OCI-LY3 (cell line): Measurements from ENCODE around the gene ZBTB16.

Source experiments
- H2AFZ ChIP-seq: fragments of 200-600, 300-600 bp; shearing (Covaris generic); 2 replicates; pipeline ENCODE4 v1.6.0; 2014; ENCODE audit warnings: antibody characterized with exemption, low read depth, low read length
- H3K27ac ChIP-seq: fragments of 200-600, 300-600 bp; sonication (generic); 2 replicates; pipeline ENCODE4 v1.5.1; 2014; ENCODE audit warnings: mild to moderate bottlenecking, low read length, moderate library complexity, mixed read lengths
- H3K27me3 ChIP-seq: fragments of 200-600, 300-600 bp; sonication (generic); 2 replicates; pipeline ENCODE4 v1.6.1; 2014; ENCODE audit warnings: low read depth, low read length, mixed read lengths
- H3K36me3 ChIP-seq: fragments of 200-600, 300-600 bp; sonication (generic); replicated peaks from 2 replicates; pipeline ENCODE3; 2014; ENCODE audit warnings: low read depth, low read length, mixed read lengths
- H3K4me1 ChIP-seq: fragments of 300-600, 200-600 bp; sonication (generic); 2 replicates; pipeline ENCODE4 v1.6.1; 2014; ENCODE audit warnings: low read length, mixed read lengths
- H3K4me2 ChIP-seq: fragments of 200-600, 300-600 bp; sonication (generic); 2 replicates; pipeline ENCODE4 v1.6.1; 2014; ENCODE audit warnings: low read length, mixed read lengths
- H3K4me3 ChIP-seq: fragments of 300-600, 200-600 bp; sonication (generic); 2 replicates; pipeline ENCODE4 v1.5.1; 2014; ENCODE audit warnings: antibody characterized with exemption, mild to moderate bottlenecking, low read length, moderate library complexity
- H3K79me2 ChIP-seq: fragments of 300-600, 200-600 bp; shearing (Covaris generic); 2 replicates; pipeline ENCODE4 v1.6.1; 2014; ENCODE audit warnings: mild to moderate bottlenecking, low read length, mixed read lengths
- H3K9ac ChIP-seq: fragments of 300-600, 200-600 bp; shearing (Covaris generic); 2 replicates; pipeline ENCODE4 v1.6.0; 2014; ENCODE audit warnings: mild to moderate bottlenecking, low read length, moderate library complexity
- H3K9me3 ChIP-seq: fragments of 200-600, 300-600 bp; shearing (Covaris generic); 2 replicates; pipeline ENCODE4 v1.6.1; 2014; ENCODE audit warnings: low read length, mixed read lengths; ENCODE audit not compliant: insufficient read depth
- H4K20me1 ChIP-seq: fragments of 200-600, 300-600 bp; sonication (generic); 2 replicates; pipeline ENCODE4 v1.6.1; 2016; ENCODE audit warnings: low read length, mixed read lengths; ENCODE audit not compliant: insufficient read depth
- CTCF ChIP-seq: fragments of 200-600, 300-600 bp; sonication (generic); IDR thresholded peaks from 2 replicates; pipeline ENCODE4 v1.5.1; 2014; ENCODE audit warnings: antibody characterized with exemption, low read length, low read depth
- EZH2phosphoT487 ChIP-seq: fragments of 200-600 bp; shearing (Covaris generic); IDR thresholded peaks from 2 replicates; pipeline ENCODE4 v1.6.1; 2018; ENCODE audit warnings: antibody characterized with exemption, mixed run types, low read depth

The ZBTB16 gene

GRCh38 chr11:114181752-114182151 lies 122.2 kb downstream of the ZBTB16 start:
- no peak overlapping the region for H3K9ac ChIP-seq
- TF ChIP-seq CTCF, result no peak
- no peaks in the 10 kb centered on the region for H3K79me2 ChIP-seq
- no peaks in the 10 kb centered on the region for H3K9me3 ChIP-seq
- no peak overlapping the region for H3K27ac ChIP-seq
- H4K20me1 ChIP-seq, result no peaks in the 10 kb centered on the region
- no peak overlapping the region for H2AFZ ChIP-seq
- H3K27me3 ChIP-seq, result peaks cover 34% of the 10 kb centered on the region
- H3K4me1 ChIP-seq, result no peaks in the 10 kb centered on the region
- H3K36me3 ChIP-seq, result no peaks in the 10 kb centered on the region
- no peak overlapping the region for H3K4me2 ChIP-seq
- H3K4me3 ChIP-seq, result no peak overlapping the region

- Histone ChIP-seq H3K79me2 (no peaks in the 10 kb centered on the region), H3K27ac (no peak overlapping the region), H3K9ac (no peak overlapping the region), H2AFZ (no peak overlapping the region), H4K20me1 (no peaks in the 10 kb centered on the region), H3K4me3 (no peak overlapping the region), H3K27me3 (peaks cover 34% of the 10 kb centered on the region), H3K4me1 (no peaks in the 10 kb centered on the region), H3K4me2 (no peak overlapping the region), H3K36me3 (no peaks in the 10 kb centered on the region), H3K9me3 (no peaks in the 10 kb centered on the region)
- no peak for TF ChIP-seq CTCF
- TF ChIP-seq EZH2phosphoT487, result no peak
Observed at GRCh38 chr11:114182471-114183043, 123.0 kb downstream of the ZBTB16 start.

GRCh38 chr11:114183044-114183511 lies 123.6 kb downstream of the ZBTB16 start:
- H4K20me1 ChIP-seq, result no peaks in the 10 kb centered on the region
- H3K27ac ChIP-seq, result no peak overlapping the region
- H3K9ac ChIP-seq, result no peak overlapping the region
- no peaks in the 10 kb centered on the region for H3K36me3 ChIP-seq
- no peak overlapping the region for H3K4me2 ChIP-seq
- TF ChIP-seq EZH2phosphoT487 (no peak), CTCF (no peak)
- no peaks in the 10 kb centered on the region for H3K79me2 ChIP-seq
- H3K27me3 ChIP-seq, result peaks cover 34% of the 10 kb centered on the region
- no peak overlapping the region for H3K4me3 ChIP-seq
- no peaks in the 10 kb centered on the region for H3K9me3 ChIP-seq
- no peaks in the 10 kb centered on the region for H3K4me1 ChIP-seq
- no peak overlapping the region for H2AFZ ChIP-seq

- Histone ChIP-seq H3K79me2 (no peaks in the 10 kb centered on the region), H4K20me1 (no peaks in the 10 kb centered on the region), H3K36me3 (no peaks in the 10 kb centered on the region), H3K9me3 (no peaks in the 10 kb centered on the region), H3K4me3 (no peak overlapping the region), H3K9ac (no peak overlapping the region), H3K4me2 (no peak overlapping the region), H3K27ac (no peak overlapping the region), H2AFZ (no peak overlapping the region), H3K27me3 (peaks cover 13% of the 10 kb centered on the region), H3K4me1 (no peaks in the 10 kb centered on the region)
- TF ChIP-seq EZH2phosphoT487 (no peak), CTCF (no peak)
Observed at GRCh38 chr11:114185436-114185835, 125.9 kb downstream of the ZBTB16 start.
